HEK293 (cell line): Measurements from ENCODE around the gene NTNG1.

Source experiments
- CTCF ChIP-seq: fragments of 450-650 bp; formaldehyde crosslinking; IDR thresholded peaks from 2 replicates; pipeline ENCODE4 v1.5.1; 2016; ENCODE audit warnings: missing biosample characterization, missing genetic modification characterization
- HOXA7 ChIP-seq: sonication (generic); formaldehyde crosslinking; IDR thresholded peaks from 2 replicates; pipeline ENCODE4 v1.8.1; 2022; ENCODE audit warnings: missing genetic modification reagents, borderline replicate concordance
- ZNF280C ChIP-seq: fragments of 450-650 bp; formaldehyde crosslinking; IDR thresholded peaks from 2 replicates; pipeline ENCODE4 v1.5.1; 2016; ENCODE audit warnings: missing biosample characterization, missing genetic modification characterization
- ZNF677 ChIP-seq: fragments of 450-650 bp; IDR thresholded peaks from 2 replicates; pipeline ENCODE4 v1.5.0; 2018; ENCODE audit warnings: missing biosample characterization, mild to moderate bottlenecking, missing genetic modification characterization, moderate library complexity
- ZSCAN5A ChIP-seq: fragments of 450-650 bp; formaldehyde crosslinking; IDR thresholded peaks from 2 replicates; pipeline ENCODE4 v1.5.1; 2016; ENCODE audit warnings: missing biosample characterization, missing genetic modification characterization

GRCh38 chr1:107436552-107437241, 295.9 kb downstream of the NTNG1 start:
- no peak for TF ChIP-seq CTCF (tag by site-specific recombination)
- no peak for TF ChIP-seq ZNF280C (tag by site-specific recombination)
- TF ChIP-seq HOXA7 = no peak
- TF ChIP-seq ZNF677 (tag by site-specific recombination) = no peak
- no peak for TF ChIP-seq ZSCAN5A (tag by site-specific recombination)
